Right lobe of liver (tissue), 4 donors: ENCODE data around the gene COL4A6.

ENCODE experiments used
- CTCF ChIP-seq, 4 donors: fragments of 200-600 bp in 3 of 4; fragments of 450-650 bp in 1 of 4; IDR thresholded peaks; one replicate each; pipeline versions ENCODE4 v1.5.1 to v1.8.0; 2016 to 2022; ENCODE audit warnings: antibody characterized with exemption in 4 of 4, mild to moderate bottlenecking in 2 of 4
- POLR2A ChIP-seq: fragments of 450-650 bp; IDR thresholded peaks from one replicate; pipeline ENCODE4 v1.6.1; 2017; ENCODE audit warnings: antibody characterized with exemption, mild to moderate bottlenecking
- donor health status: DM: no; HTN: no; CAD: no.
- donor health status: DM: no; HTN: no; CAD: no.
- donor health status: DM: no; HTN: yes; CAD: no.

GRCh38 chrX:108313669-108314068, 124.6 kb downstream of the COL4A6 start:
- no peak for TF ChIP-seq POLR2A
- no peak for TF ChIP-seq CTCF (IDR thresholded peaks at IDR 0.05)
